HepG2 (cell line): ENCODE measurements around the gene NSMF. TPM values are rescaled to one million over a fixed set of nuclear protein-coding genes. Genes with fewer than 3 reads are reported as not detected.

Experiments used
- KIAA2018 ChIP-seq: sonication (generic); formaldehyde crosslinking; IDR thresholded peaks from 2 replicates; pipeline ENCODE4 v1.5.0; 2020; ENCODE audit warnings: mild to moderate bottlenecking, missing genetic modification reagents, borderline replicate concordance
- polyA plus RNA-seq, 8 experiments: library from polyadenylated mRNA; depleted of rRNA in 3 of 8; stranded (reverse) in 7 of 8; unstranded in 1 of 8; fragments of >200 nt; fragmentation: Illumina TruSeq in 4 of 8; extraction: Trizol in 4 of 8; gene quantifications; 2 replicates each; pipeline versions ENCODE4 v1.2.1 to v1.2.3, GENCODE V29; 2011 to 2016; ENCODE audit warnings: low read depth in 4 of 8, missing spikeins in 1 of 8, mixed read lengths in 1 of 8; ENCODE audit not compliant: insufficient read depth in 1 of 8
- total RNA-seq, 5 experiments: library from RNA; depleted of rRNA; stranded (reverse); fragments of >200 nt; fragmentation: Illumina TruSeq; extraction: Trizol; gene quantifications; 2 replicates each; pipeline ENCODE4 v1.2.3, GENCODE V29; 2016; ENCODE audit warnings: low read depth in 1 of 5

NSMF gene
- total and polyA plus RNA-seq, 2 of the 13 experiments (the other 11 are each of a cell fraction or from before 2014, with no cell fraction given): 44.3 to 183 TPM

- no peak for TF ChIP-seq KIAA2018
Measured at GRCh38 chr9:137496601-137497375, 37.7 kb upstream of the NSMF start (continued).
